Pancreas (tissue), 10 donors: ENCODE data around the gene FANCC. TPM values are rescaled to one million over a fixed set of nuclear protein-coding genes. Genes with fewer than 3 reads are reported as not detected.
A peak's percentile ranks its signal among the peaks of the same experiment; 100 is the strongest.

Source experiments
- ATAC-seq, 4 donors: fragments of 200-7000 bp; cut with Tn5 transposase; one replicate each; pipeline versions ENCODE4 v1.8.0 to v1.9.1; 2020; ENCODE audit warnings: mild to moderate bottlenecking in 4 of 4, moderate library complexity in 4 of 4
- DNase-seq, 6 donors: peaks; one replicate each; pipeline ENCODE4 v3.0.0-alpha.2; 2020
- FAIRE-seq: peaks from 2 replicates; lab custom pipeline; 2012; peaks lifted over from hg19 to GRCh38; lab: Jason Lieb, UNC
- H3K27ac ChIP-seq, 4 donors: fragments of 200-600 bp; sonication (generic); 1 replicate in 3 of 4; 2 replicates in 1 of 4; pipeline versions ENCODE4 v1.5.0 to v1.8.0; 2020
- H3K27me3 ChIP-seq, 4 donors: fragments of 200-600 bp; one replicate each; pipeline ENCODE4 v1.8.0; 2021
- H3K36me3 ChIP-seq, 3 donors: fragments of 200-600 bp; sonication (generic) in 1 of 3; one replicate each; pipeline versions ENCODE4 v1.5.0 to v1.8.0; 2020 to 2021
- H3K4me1 ChIP-seq, 3 donors: fragments of 200-600 bp; one replicate each; pipeline ENCODE4 v1.8.0; 2021
- H3K4me3 ChIP-seq, 4 donors: fragments of 200-600 bp; sonication (generic) in 2 of 4; one replicate each; pipeline versions ENCODE4 v1.5.0 to v1.8.0; 2020 to 2021
- H3K9me3 ChIP-seq, 4 donors: fragments of 200-600 bp; one replicate each; pipeline ENCODE4 v1.8.0; 2021
- CTCF ChIP-seq, 4 donors: fragments of 200-600 bp; sonication (generic) in 3 of 4; IDR thresholded peaks; one replicate each; pipeline versions ENCODE4 v1.5.0 to v1.8.0; 2021; ENCODE audit warnings: antibody characterized with exemption in 4 of 4
- WGBS, 2 donors: extraction: QIAGEN DNeasy Blood & Tissue Kit; methylation state at CpG; one replicate each; pipeline ENCODE4 v1.1.7; 2013; 5-methylcytosine and 5-hydroxymethylcytosine counted together
- intact Hi-C, 3 donors: fragments of 100-400 bp; cut with DNase I; formaldehyde crosslinking; loops; one replicate each; pipeline versions ENCODE4 v1.11.1 to v1.14.2; 2022
- polyA plus RNA-seq, 2 donors: library from polyadenylated mRNA; stranded (reverse); fragments of 200-250 nt; gene quantifications; one replicate each; pipeline ENCODE4 v1.2.3, GENCODE V29; 2013
- total RNA-seq, 6 donors: library from RNA; stranded (reverse); fragmentation: NEBNext Ultra II Directional in 4 of 6; extraction: Animal tissue kit (Norgen Biotek cat#: 25700) in 4 of 6; gene quantifications; one replicate each; pipeline versions ENCODE4 v1.2.1 to v1.2.4, GENCODE V29; 2021 to 2023
- donor health status: healthy with polysubstance abuse.
- donor health status: DM: no; HTN: no; CAD: no; lungs with moderate emphysema.
- donor health status: DM: no; HTN: no; CAD: no.
- donor health status: control.
- donor health status: control.
- donor health status: Bipolar disorder and iron deficiency.
- donor health status: DM: yes; HTN: yes; CAD: no.
- donor health status: DM: no; HTN: no; CAD: no.
- donor health status: DM: no; HTN: no; CAD: no.
- donor health status: DM: yes; HTN: yes; CAD: no.

FANCC gene
- total and polyA plus RNA-seq, 8 donors = 3.8 to 9.9 (median 4.6) TPM

- intact Hi-C loops = no loop called here
- Histone ChIP-seq H3K4me1 (peaks cover 36 to 51% (median 38%) of the 10 kb centered on the region in 3 donors), H3K9me3 (no peaks in the 10 kb centered on the region), H3K4me3 (no peak overlapping the region), H3K27ac (peak overlapping the region in 2 of 4 donors; percentile 17 to 33), H3K27me3 (no peaks in the 10 kb centered on the region), H3K36me3 (peaks cover 10 to 63% (median 22%) of the 10 kb centered on the region in 3 donors)
- WGBS, 2 donors = 55 to 61% methylated on average over 17 of the region's 17 CpGs
- FAIRE-seq (no peak), DNase-seq (peak in 2 of 6 donors; percentile 21 to 42), ATAC-seq (no peak)
- TF ChIP-seq CTCF (IDR thresholded peaks at IDR 0.05) = no peak
Observed at GRCh38 chr9:95077766-95078370, 239.6 kb downstream of the FANCC start.

DNA sequence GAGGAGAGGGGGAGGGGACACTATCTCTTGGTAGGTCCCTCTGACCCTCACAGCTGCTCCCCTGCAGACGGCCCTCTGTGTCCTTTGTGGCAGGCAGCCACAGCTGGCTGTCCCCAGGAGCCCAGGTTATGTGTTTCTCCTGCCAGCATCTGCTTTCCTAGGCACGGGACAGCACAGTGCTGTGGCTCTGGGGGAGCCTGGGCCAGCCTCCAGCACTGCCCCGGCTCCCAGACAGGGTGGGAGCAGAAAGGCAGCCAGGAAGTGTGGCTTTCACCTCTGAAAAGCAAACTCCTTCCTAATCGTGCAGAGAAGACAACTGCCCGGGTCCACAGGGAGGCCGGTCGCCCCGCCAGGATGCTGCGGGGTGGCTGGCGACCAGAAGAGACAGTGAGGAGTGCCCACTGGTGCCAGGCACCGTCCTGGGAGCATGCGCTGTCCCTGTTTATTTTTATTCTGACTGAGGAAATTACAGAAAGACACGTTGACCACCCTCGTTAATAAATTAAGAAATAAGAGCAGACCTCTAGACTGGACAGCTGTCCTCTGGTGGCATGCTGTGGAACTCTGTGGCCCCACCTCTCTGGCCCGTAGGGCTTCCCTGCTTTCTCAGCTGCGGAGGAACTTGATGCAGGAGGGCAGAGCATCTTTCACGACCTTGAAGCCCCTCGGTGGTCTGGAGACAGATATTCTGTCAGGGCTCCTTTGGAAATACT is 240.3 kb downstream of the FANCC start:
- FAIRE-seq (no peak), ATAC-seq (no peak), DNase-seq (peak in 2 of 6 donors; percentile 3 to 40)
- Histone ChIP-seq H3K4me3 (no peak overlapping the region), H3K27ac (peak overlapping the region in 3 of 4 donors; percentile 4 to 46 (median 33)), H3K27me3 (no peaks in the 10 kb centered on the region), H3K36me3 (peaks cover 5 to 57% (median 15%) of the 10 kb centered on the region in 3 donors), H3K9me3 (no peaks in the 10 kb centered on the region), H3K4me1 (peaks cover 38 to 57% (median 43%) of the 10 kb centered on the region in 3 donors)
- TF ChIP-seq CTCF (IDR thresholded peaks at IDR 0.05) = no peak
- intact Hi-C loops = no loop called here
- 52 to 58% methylated on average over 18 of the region's 18 CpGs for WGBS, 2 donors

- FAIRE-seq (no peak), ATAC-seq (no peak), DNase-seq (peak in 1 of 6 donors; percentile 18)
- no peaks in the 10 kb centered on the region for H3K9me3 ChIP-seq
- WGBS, 2 donors = 34 to 39% methylated on average over 1 of the region's 1 CpG
- intact Hi-C loops = no loop called here
- H3K27me3 ChIP-seq = no peaks in the 10 kb centered on the region
- H3K27ac ChIP-seq = peak overlapping the region in 2 of 4 donors; percentile 4 to 46
- TF ChIP-seq CTCF (IDR thresholded peaks at IDR 0.05) = no peak
- H3K4me1 ChIP-seq = peaks cover 38 to 62% (median 48%) of the 10 kb centered on the region in 3 donors
- H3K36me3 ChIP-seq = peaks cover 5 to 51% (median 10%) of the 10 kb centered on the region in 3 donors
- no peak overlapping the region for H3K4me3 ChIP-seq
Observed at GRCh38 chr9:95076696-95077052, 240.8 kb downstream of the FANCC start.

DNA sequence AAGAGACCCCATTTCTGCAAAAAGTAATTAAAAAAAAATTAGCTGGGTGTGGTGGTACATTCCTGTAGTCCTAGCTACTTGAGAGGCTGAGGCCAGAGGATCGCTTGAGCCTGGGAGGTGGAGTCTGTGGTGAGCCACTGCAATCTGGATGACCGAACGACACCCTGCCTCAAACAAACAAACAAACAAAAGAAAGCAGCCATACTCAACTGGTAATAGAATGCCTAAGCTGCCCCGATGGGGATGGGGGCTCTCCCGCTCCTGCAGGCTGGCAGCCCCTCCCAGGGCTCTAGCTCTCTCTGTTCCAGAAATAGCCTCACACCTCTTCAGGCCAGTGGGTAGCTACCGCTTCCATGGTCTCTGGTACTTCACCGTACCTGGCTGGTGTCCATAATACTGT is 241.8 kb downstream of the FANCC start:
- no peak for TF ChIP-seq CTCF (IDR thresholded peaks at IDR 0.05)
- DNase-seq (peak in 1 of 6 donors; percentile 10), ATAC-seq (no peak), FAIRE-seq (no peak)
- Histone ChIP-seq H3K27me3 (no peaks in the 10 kb centered on the region), H3K4me3 (no peak overlapping the region), H3K36me3 (peaks cover 0 to 42% (median under 1%) of the 10 kb centered on the region in 3 donors), H3K4me1 (peaks cover 46 to 68% (median 52%) of the 10 kb centered on the region in 3 donors), H3K9me3 (no peaks in the 10 kb centered on the region), H3K27ac (no peak overlapping the region)
- intact Hi-C loops = no loop called here
- WGBS, 2 donors = 68 to 82% methylated on average over 7 of the region's 7 CpGs
